IMR-90 (cell line): ENCODE results near the gene SLC25A51. TPM values are rescaled to one million over a fixed set of nuclear protein-coding genes. Genes with fewer than 3 reads are reported as not detected.

Source experiments
- ATAC-seq: fragments of 200-7000 bp; cut with Tn5 transposase; 2 replicates; pipeline ENCODE4 v1.9.1; 2020; ENCODE audit warnings: low read depth, mild to moderate bottlenecking, moderate library complexity
- BruUV-seq: library from RNA; stranded (reverse); fragments of 400-500 nt; replicated peaks from 2 replicates; lab custom pipeline; 2021; lab: Mats Ljungman, UMichigan
- CTCF ChIA-PET: fragments of 300-600 bp; formaldehyde crosslinking; extraction: SDS; loops from one replicate; lab custom pipeline; 2021; ENCODE audit warnings: antibody characterized with exemption; lab: Yijun Ruan, JAX
- POLR2A ChIA-PET: fragments of 300-600 bp; sonication (Branson Sonifier 250); formaldehyde crosslinking; loops from one replicate; lab custom pipeline; 2022; ENCODE audit warnings: antibody characterized with exemption; ENCODE audit not compliant: unreplicated experiment; lab: Charles Lee
- DNase-seq: peaks from one replicate; pipeline ENCODE4 v3.0.0; 2013
- H2AFZ ChIP-seq: replicated peaks from 2 replicates; pipeline ENCODE3; 2013; ENCODE audit warnings: low read length, mild to moderate bottlenecking; ENCODE audit not compliant: poor library complexity
- H2AK5ac ChIP-seq: 2 replicates; pipeline ENCODE4 v1.6.1; 2013; ENCODE audit warnings: low read depth, low read length, inconsistent platforms
- H2AK9ac ChIP-seq: replicated peaks from 2 replicates; pipeline ENCODE3; 2013; ENCODE audit warnings: mild to moderate bottlenecking, low read depth, low read length, moderate library complexity; ENCODE audit not compliant: poor library complexity
- H2BK120ac ChIP-seq: 2 replicates; pipeline ENCODE4 v1.6.1; 2013; ENCODE audit warnings: low read depth, low read length, inconsistent platforms
- H2BK15ac ChIP-seq: 3 replicates; pipeline ENCODE4 v1.6.1; 2013; ENCODE audit warnings: low read depth, low read length, inconsistent platforms
- H2BK20ac ChIP-seq: 2 replicates; pipeline ENCODE4 v1.6.1; 2013; ENCODE audit warnings: low read depth, mild to moderate bottlenecking, inconsistent platforms, low read length, moderate library complexity
- H2BK5ac ChIP-seq: 2 replicates; pipeline ENCODE4 v1.6.1; 2013; ENCODE audit warnings: mild to moderate bottlenecking, low read depth, low read length, inconsistent platforms; ENCODE audit not compliant: poor library complexity, severe bottlenecking
- H3K14ac ChIP-seq: replicated peaks from 2 replicates; pipeline ENCODE4 v1.6.1; 2013; ENCODE audit warnings: low read depth, low read length, inconsistent platforms
- H3K18ac ChIP-seq: 2 replicates; pipeline ENCODE4 v1.6.1; 2013; ENCODE audit warnings: low read depth, low read length, control low read depth
- H3K23ac ChIP-seq: 2 replicates; pipeline ENCODE4 v1.6.1; 2013; ENCODE audit warnings: low read depth, low read length, inconsistent platforms
- H3K27ac ChIP-seq: 2 replicates; pipeline ENCODE4 v1.5.1; 2013; ENCODE audit warnings: mild to moderate bottlenecking, control low read depth, low read length; ENCODE audit not compliant: insufficient read depth
- H3K27me3 ChIP-seq: 2 replicates; pipeline ENCODE4 v1.6.1; 2013; ENCODE audit warnings: low read length; ENCODE audit not compliant: control insufficient read depth, insufficient read depth
- H3K36me3 ChIP-seq: 2 replicates; pipeline ENCODE4 v1.6.1; 2013; ENCODE audit warnings: low read length, mixed read lengths; ENCODE audit not compliant: control insufficient read depth, insufficient read depth
- H3K4ac ChIP-seq: 2 replicates; pipeline ENCODE4 v1.6.1; 2013; ENCODE audit warnings: low read depth, low read length, inconsistent platforms
- H3K4me1 ChIP-seq: 2 replicates; pipeline ENCODE4 v1.6.1; 2013; ENCODE audit warnings: low read length, mixed read lengths; ENCODE audit not compliant: control insufficient read depth, insufficient read depth
- H3K4me2 ChIP-seq: 2 replicates; pipeline ENCODE4 v1.6.1; 2013; ENCODE audit warnings: low read depth, mild to moderate bottlenecking, control low read depth, low read length, moderate library complexity
- H3K4me3 ChIP-seq: 2 replicates; pipeline ENCODE4 v1.5.1; 2013; ENCODE audit warnings: low read depth, mild to moderate bottlenecking, control low read depth, low read length, moderate library complexity; ENCODE audit not compliant: insufficient read depth
- H3K56ac ChIP-seq: 2 replicates; pipeline ENCODE4 v1.6.1; 2013; ENCODE audit warnings: low read length, inconsistent platforms; ENCODE audit not compliant: insufficient read depth; ENCODE audit errors: extremely low read depth
- H3K79me1 ChIP-seq, 2 experiments: 2 replicates each; pipeline ENCODE4 v1.6.1; 2013; ENCODE audit warnings: low read length in 2 of 2, inconsistent platforms in 1 of 2, low read depth in 1 of 2
- H3K9ac ChIP-seq: 2 replicates; pipeline ENCODE4 v1.6.1; 2013; ENCODE audit warnings: low read depth, low read length, control low read depth
- H3K9me1 ChIP-seq: 2 replicates; pipeline ENCODE4 v1.6.1; 2013; ENCODE audit warnings: low read length, inconsistent platforms; ENCODE audit not compliant: insufficient read depth
- H3K9me3 ChIP-seq: 2 replicates; pipeline ENCODE4 v1.6.1; 2013; ENCODE audit warnings: low read length; ENCODE audit not compliant: control insufficient read depth, insufficient read depth
- H4K20me1 ChIP-seq: 2 replicates; pipeline ENCODE4 v1.6.1; 2013; ENCODE audit warnings: low read length, inconsistent platforms; ENCODE audit not compliant: insufficient read depth
- H4K5ac ChIP-seq: 2 replicates; pipeline ENCODE4 v1.6.1; 2013; ENCODE audit warnings: mild to moderate bottlenecking, low read depth, low read length, control low read depth
- H4K8ac ChIP-seq, 2 experiments: 2 replicates each; pipeline ENCODE4 v1.6.1; 2013; ENCODE audit warnings: low read depth in 2 of 2, low read length in 2 of 2, control low read depth in 1 of 2, inconsistent platforms in 1 of 2
- H4K91ac ChIP-seq: 2 replicates; pipeline ENCODE4 v1.6.1; 2013; ENCODE audit warnings: low read depth, low read length, inconsistent platforms; ENCODE audit not compliant: insufficient read depth
- BHLHE40 ChIP-seq: fragments of 150-350 bp; IDR thresholded peaks from 2 replicates; pipeline ENCODE4 v1.6.1; 2016; ENCODE audit warnings: mild to moderate bottlenecking, low read depth, low read length
- CEBPB ChIP-seq: IDR thresholded peaks from 2 replicates; pipeline ENCODE4 v1.6.1; 2012; ENCODE audit warnings: low read depth, low read length, improper control_type of control experiment
- CTCF ChIP-seq: conservative IDR thresholded peaks from 2 replicates; pipeline ENCODE4 v1.5.1; 2012; ENCODE audit warnings: mild to moderate bottlenecking, low read depth, low read length, improper control_type of control experiment
- ELK1 ChIP-seq: fragments of 150-350 bp; IDR thresholded peaks from 2 replicates; pipeline ENCODE4 v1.6.1; 2016; ENCODE audit warnings: low read depth, mild to moderate bottlenecking, low read length, moderate library complexity, borderline replicate concordance
- FOS ChIP-seq: fragments of 150-350 bp; IDR thresholded peaks from 2 replicates; pipeline ENCODE4 v1.6.1; 2016; ENCODE audit warnings: low read depth, low read length
- MAFK ChIP-seq: IDR thresholded peaks from 2 replicates; pipeline ENCODE4 v1.6.1; 2012; ENCODE audit warnings: low read depth, low read length, improper control_type of control experiment
- MAZ ChIP-seq: IDR thresholded peaks from 2 replicates; pipeline ENCODE4 v1.6.1; 2012; ENCODE audit warnings: low read depth, mild to moderate bottlenecking, low read length, improper control_type of control experiment, moderate library complexity, borderline replicate concordance
- MXI1 ChIP-seq: IDR thresholded peaks from 2 replicates; pipeline ENCODE4 v1.6.1; 2012; ENCODE audit warnings: low read depth, mild to moderate bottlenecking, low read length, moderate library complexity, borderline replicate concordance
- NFE2L2 ChIP-seq: fragments of 150-350 bp; IDR thresholded peaks from 2 replicates; pipeline ENCODE4 v1.6.1; 2016; ENCODE audit warnings: low read depth, mild to moderate bottlenecking, low read length
- RAD21 ChIP-seq: IDR thresholded peaks from 2 replicates; pipeline ENCODE4 v1.6.1; 2012; ENCODE audit warnings: low read length, improper control_type of control experiment
- RCOR1 ChIP-seq: IDR thresholded peaks from 2 replicates; pipeline ENCODE4 v1.6.1; 2012; ENCODE audit warnings: mild to moderate bottlenecking, low read length, improper control_type of control experiment; ENCODE audit not compliant: insufficient replicate concordance
- SMC3 ChIP-seq: fragments of 150-350 bp; IDR thresholded peaks from 2 replicates; pipeline ENCODE4 v1.6.1; 2016; ENCODE audit warnings: low read depth, mild to moderate bottlenecking, antibody characterized with exemption, low read length, moderate library complexity
- USF2 ChIP-seq: fragments of 150-350 bp; IDR thresholded peaks from 2 replicates; pipeline ENCODE4 v1.6.1; 2017; ENCODE audit warnings: mild to moderate bottlenecking, antibody characterized with exemption, low read length, low read depth
- WGBS, 2 experiments: methylation state at CpG; one replicate each; pipeline versions ENCODE4 v1.1.5 to v1.1.7; 2013; ENCODE audit warnings: missing lambda C conversion rate in 2 of 2; ENCODE audit not compliant: insufficient read length in 1 of 2; ENCODE audit errors: extremely low coverage in 2 of 2; 5-methylcytosine and 5-hydroxymethylcytosine counted together
- dilution Hi-C: fragments of 300-500 bp; cut with HindIII; formaldehyde crosslinking; loops from one replicate; pipeline ENCODE4 v1.14.3; 2018; ENCODE audit warnings: low sequenced_read_pairs; ENCODE audit not compliant: unreplicated experiment
- in situ Hi-C: fragments of 300-500 bp; cut with MboI; formaldehyde crosslinking; loops from 3 replicates; pipeline ENCODE4 v1.14.3; 2019; ENCODE audit warnings: low sequenced_read_pairs, inconsistent platforms, mixed read lengths
- intact Hi-C: fragments of 100-400 bp; cut with micrococcal nuclease; formaldehyde crosslinking; loops from 2 replicates; pipeline ENCODE4 v1.10.0; 2022
- polyA plus RNA-seq, 3 experiments: library from polyadenylated mRNA; depleted of rRNA; stranded (reverse); fragments of >200 nt; gene quantifications; 2 replicates each; pipeline ENCODE4 v1.2.3, GENCODE V29; 2012; ENCODE audit warnings: low replicate concordance in 1 of 3
- total RNA-seq: library from RNA; depleted of rRNA; stranded (reverse); fragments of >200 nt; gene quantifications from 2 replicates; pipeline ENCODE4 v1.2.3, GENCODE V29; 2012

The SLC25A51 gene
- total and polyA plus RNA-seq, 2 of the 4 experiments (the other 2 are of a cell fraction) = 14.1 to 81.6 TPM

GRCh38 chr9:37950561-37950960, 46.6 kb upstream of the SLC25A51 start:
- H2AK5ac ChIP-seq = peak overlapping the region; percentile 66; the same call in 1 of the 2 replicates
- dilution Hi-C loops = no loop called here
- peaks cover 30% of the 10 kb centered on the region for H3K4me1 ChIP-seq
- H2AFZ ChIP-seq = no peak overlapping the region
- H3K9me3 ChIP-seq = no peaks in the 10 kb centered on the region
- peak overlapping the region; percentile 33 for H2AK9ac ChIP-seq
- peak overlapping the region; percentile 4 for H2BK5ac ChIP-seq
- ChIA-PET CTCF (interaction anchor here (0.6 kb wide), 1 partner anchor 277 kb away, joined by 4 read pairs; no protein-coding TSS in a partner anchor), POLR2A (interaction anchor here (0.6 kb wide), 1 partner anchor 43 kb away, joined by 5 read pairs; no protein-coding TSS in a partner anchor)
- H4K20me1 ChIP-seq = peaks cover 13% of the 10 kb centered on the region
- H3K9ac ChIP-seq = no peak overlapping the region
- H2BK15ac ChIP-seq = peak overlapping the region; percentile 67; the same call in 1 of the 3 replicates
- no peaks in the 10 kb centered on the region for H3K27me3 ChIP-seq
- peak overlapping the region; percentile 23 to 32; a peak in 2 of 4 replicates for H4K8ac ChIP-seq
- H2BK120ac ChIP-seq = peak overlapping the region; percentile 4; the same call in 1 of the 2 replicates
- no peak overlapping the region for H3K4me2 ChIP-seq
- DNase-seq (no peak), ATAC-seq (no peak)
- no peak overlapping the region for H3K14ac ChIP-seq
- 93% methylated on average over 3 of the region's 12 CpGs; no CpG with 5 or more reads in 1 of the 2 experiments for WGBS, 2 experiments
- H2BK20ac ChIP-seq = peak overlapping the region; percentile 36; the same call in 1 of the 2 replicates
- no peak overlapping the region for H3K27ac ChIP-seq
- no peak overlapping the region for H3K18ac ChIP-seq
- no peak overlapping the region for H3K23ac ChIP-seq
- TF ChIP-seq RCOR1 (no peak), MAZ (no peak), MXI1 (no peak), USF2 (no peak), SMC3 (no peak), MAFK (no peak), BHLHE40 (no peak), NFE2L2 (no peak), CTCF (no peak), ELK1 (no peak), CEBPB (no peak), RAD21 (no peak), FOS (no peak)
- peaks cover 45 to 91% of the 10 kb centered on the region in 2 experiments; a peak in 3 of 4 replicates for H3K79me1 ChIP-seq
- peaks cover 75% of the 10 kb centered on the region for H3K36me3 ChIP-seq
- peaks cover 52% of the 10 kb centered on the region for H3K9me1 ChIP-seq
- BruUV-seq = no TSS peak
- H4K91ac ChIP-seq = peak overlapping the region; percentile 99; the same call in 1 of the 2 replicates
- in situ Hi-C loops = no loop called here
- no peak overlapping the region for H4K5ac ChIP-seq
- no peak overlapping the region for H3K56ac ChIP-seq
- no peak overlapping the region for H3K4me3 ChIP-seq
- intact Hi-C loops = loop anchor here (5.0 kb wide), 2 partner anchors 87 to 117 kb away; partner anchors contain the start of gene SHB
- peak overlapping the region; percentile 60 for H3K4ac ChIP-seq
